OCI-LY7 (cell line): Measurements from ENCODE around the gene LRBA. TPM values are rescaled to one million over a fixed set of nuclear protein-coding genes. Genes with fewer than 3 reads are reported as not detected.

ENCODE experiments used
- BruUV-seq: library from RNA; stranded (reverse); fragments of 400-500 nt; replicated peaks from 2 replicates; lab custom pipeline; 2021; lab: Mats Ljungman, UMichigan
- CTCF ChIA-PET: fragments of 300-600 bp; sonication (Branson Sonifier 250); formaldehyde crosslinking; loops from one replicate; lab custom pipeline; 2022; ENCODE audit warnings: antibody characterized with exemption; ENCODE audit not compliant: unreplicated experiment; lab: Charles Lee
- POLR2A ChIA-PET: fragments of 300-600 bp; sonication (Branson Sonifier 250); formaldehyde crosslinking; loops from one replicate; lab custom pipeline; 2022; ENCODE audit warnings: antibody characterized with exemption; lab: Charles Lee
- DNase-seq: peaks from one replicate; pipeline ENCODE4 v3.0.0-alpha.2; 2015; ENCODE audit warnings: low spot score
- H2AFZ ChIP-seq: fragments of 200-600 bp; sonication (generic), shearing (Covaris generic); 2 replicates; pipeline ENCODE4 v1.6.1; 2014; ENCODE audit warnings: mild to moderate bottlenecking, antibody characterized with exemption, low read length, moderate library complexity
- H3K27ac ChIP-seq: fragments of 200-600 bp; sonication (generic); 2 replicates; pipeline ENCODE4 v1.5.1; 2014; ENCODE audit warnings: mixed run types, low read depth, mild to moderate bottlenecking, moderate library complexity, low read length, inconsistent platforms; ENCODE audit not compliant: poor library complexity, severe bottlenecking
- H3K36me3 ChIP-seq: fragments of 200-600 bp; sonication (generic); 2 replicates; pipeline ENCODE4 v1.6.1; 2014; ENCODE audit warnings: mild to moderate bottlenecking, antibody characterized with exemption, low read length, moderate library complexity, mixed read lengths; ENCODE audit not compliant: insufficient read depth
- H3K4me1 ChIP-seq: fragments of 200-600 bp; sonication (generic); 2 replicates; pipeline ENCODE4 v1.5.1; 2014; ENCODE audit warnings: mild to moderate bottlenecking, low read length; ENCODE audit not compliant: insufficient read depth, poor library complexity, severe bottlenecking
- H3K4me2 ChIP-seq: fragments of 200-600 bp; sonication (generic); 2 replicates; pipeline ENCODE4 v1.6.1; 2014; ENCODE audit warnings: mild to moderate bottlenecking, low read length
- H3K4me3 ChIP-seq: fragments of 200-600 bp; sonication (generic); 2 replicates; pipeline ENCODE4 v1.5.1; 2014; ENCODE audit warnings: mild to moderate bottlenecking, low read depth, low read length; ENCODE audit not compliant: poor library complexity, severe bottlenecking
- H3K79me2 ChIP-seq: fragments of 200-600 bp; sonication (generic); 2 replicates; pipeline ENCODE4 v1.6.1; 2016; ENCODE audit warnings: low read depth, mild to moderate bottlenecking, low read length, moderate library complexity, mixed read lengths; ENCODE audit not compliant: insufficient read depth
- H3K9me2 ChIP-seq: fragments of 200-600 bp; sonication (generic); 2 replicates; pipeline ENCODE4 v1.6.1; 2016; ENCODE audit warnings: mild to moderate bottlenecking, low read length, mixed read lengths; ENCODE audit not compliant: insufficient read depth
- H3K9me3 ChIP-seq: fragments of 200-600 bp; sonication (generic); 2 replicates; pipeline ENCODE4 v1.6.1; 2014; ENCODE audit warnings: mild to moderate bottlenecking, mixed run types, low read length, mixed read lengths
- H4K20me1 ChIP-seq: fragments of 200-600 bp; sonication (generic); 2 replicates; pipeline ENCODE4 v1.6.1; 2014; ENCODE audit warnings: mild to moderate bottlenecking, antibody characterized with exemption, low read length, moderate library complexity, mixed read lengths; ENCODE audit not compliant: insufficient read depth
- CTCF ChIP-seq: fragments of 200-600 bp; sonication (generic); conservative IDR thresholded peaks from 2 replicates; pipeline ENCODE4 v1.5.1; 2014; ENCODE audit warnings: mild to moderate bottlenecking, antibody characterized with exemption, low read length, moderate library complexity, mixed read lengths
- EZH2phosphoT487 ChIP-seq: fragments of 200-600 bp; sonication (generic); IDR thresholded peaks from 2 replicates; pipeline ENCODE4 v1.6.1; 2018; ENCODE audit warnings: low read depth, borderline replicate concordance, mild to moderate bottlenecking, mixed run types, antibody characterized with exemption, low read length, moderate library complexity, mixed read lengths
- intact Hi-C: fragments of 100-400 bp; cut with micrococcal nuclease; formaldehyde crosslinking; loops from one replicate; pipeline ENCODE4 v1.10.0; 2022; ENCODE audit not compliant: unreplicated experiment
- total RNA-seq, 2 experiments: library from RNA; depleted of rRNA in 1 of 2; stranded (reverse); fragments of >200 nt in 1 of 2; shearing (Covaris generic) in 1 of 2; gene quantifications; 2 replicates each; pipeline ENCODE4 v1.2.3, GENCODE V29; 2014 to 2022

Gene LRBA
- total RNA-seq, 2 experiments from 2014 or later: 60.4 to 66.7 TPM

- no peak for DNase-seq
- intact Hi-C loops: no loop called here
- Histone ChIP-seq H3K9me2 (no peaks in the 10 kb centered on the region), H3K79me2 (peaks cover 27% of the 10 kb centered on the region), H3K4me1 (no peaks in the 10 kb centered on the region), H3K27ac (no peak overlapping the region), H3K4me3 (no peak overlapping the region), H2AFZ (no peak overlapping the region), H3K36me3 (no peaks in the 10 kb centered on the region), H3K9me3 (no peaks in the 10 kb centered on the region), H3K4me2 (no peak overlapping the region), H4K20me1 (peaks cover 12% of the 10 kb centered on the region; the same call in 1 of the 2 replicates)
- CTCF ChIA-PET: no interaction called here
- TF ChIP-seq EZH2phosphoT487: no peak
- TF ChIP-seq CTCF: no peak
- POLR2A ChIA-PET: interaction anchor here (0.6 to 0.7 kb wide), 3 partner anchors 17 to 1552 kb away, joined by 3 to 4 read pairs (median 3); no protein-coding TSS in a partner anchor
- BruUV-seq: no TSS peak
These were observed 76.7 kb downstream of the LRBA start for GRCh38 chr4:150938417-150938816.

GRCh38 chr4:150934022-150934421 lies 81.1 kb downstream of the LRBA start:
- Histone ChIP-seq H2AFZ (no peak overlapping the region), H3K4me3 (no peak overlapping the region), H4K20me1 (peaks cover 12% of the 10 kb centered on the region; the same call in 1 of the 2 replicates), H3K9me2 (no peaks in the 10 kb centered on the region), H3K4me1 (no peaks in the 10 kb centered on the region), H3K36me3 (no peaks in the 10 kb centered on the region), H3K79me2 (peaks cover 29% of the 10 kb centered on the region), H3K4me2 (no peak overlapping the region), H3K27ac (no peak overlapping the region), H3K9me3 (no peaks in the 10 kb centered on the region)
- DNase-seq: no peak
- intact Hi-C loops: no loop called here
- ChIA-PET POLR2A (no interaction called here), CTCF (interaction anchor here (0.5 kb wide), 1 partner anchor 8 kb away, joined by 3 read pairs; no protein-coding TSS in a partner anchor)
- BruUV-seq: no TSS peak
- TF ChIP-seq CTCF (no peak), EZH2phosphoT487 (no peak)

- CTCF ChIA-PET: no interaction called here
These were observed 83.3 kb downstream of the LRBA start for GRCh38 chr4:150931796-150932195.

More at GRCh38 chr4:150931796-150932195, 83.3 kb downstream of the LRBA start:
- no peak overlapping the region for H3K4me2 ChIP-seq
- 0 out of 2 replicates have a peak, but pooled peaks cover 4% of the 10 kb centered on the region for H4K20me1 ChIP-seq
- peaks cover 26% of the 10 kb centered on the region for H3K79me2 ChIP-seq
- no peaks in the 10 kb centered on the region for H3K9me3 ChIP-seq
- H3K27ac ChIP-seq: no peak overlapping the region
- POLR2A ChIA-PET: interaction anchor here (0.5 to 1.2 kb wide), 5 partner anchors 10 to 130 kb away, joined by 3 read pairs; no protein-coding TSS in a partner anchor
- no peaks in the 10 kb centered on the region for H3K9me2 ChIP-seq
- intact Hi-C loops: no loop called here
- DNase-seq: no peak
- no peak overlapping the region for H2AFZ ChIP-seq
- H3K36me3 ChIP-seq: peaks cover 14% of the 10 kb centered on the region
- no peak overlapping the region for H3K4me3 ChIP-seq
- TF ChIP-seq CTCF (no peak), EZH2phosphoT487 (no peak)
- BruUV-seq: no TSS peak
- H3K4me1 ChIP-seq: no peaks in the 10 kb centered on the region
